ENCODE results near the gene MRPL28.
"Not testable (repeated sequence)": the region's sequence is repeated elsewhere in the genome, so short reads cannot be mapped to it uniquely, and the experiment has no call there.

Gene MRPL28

DNA sequence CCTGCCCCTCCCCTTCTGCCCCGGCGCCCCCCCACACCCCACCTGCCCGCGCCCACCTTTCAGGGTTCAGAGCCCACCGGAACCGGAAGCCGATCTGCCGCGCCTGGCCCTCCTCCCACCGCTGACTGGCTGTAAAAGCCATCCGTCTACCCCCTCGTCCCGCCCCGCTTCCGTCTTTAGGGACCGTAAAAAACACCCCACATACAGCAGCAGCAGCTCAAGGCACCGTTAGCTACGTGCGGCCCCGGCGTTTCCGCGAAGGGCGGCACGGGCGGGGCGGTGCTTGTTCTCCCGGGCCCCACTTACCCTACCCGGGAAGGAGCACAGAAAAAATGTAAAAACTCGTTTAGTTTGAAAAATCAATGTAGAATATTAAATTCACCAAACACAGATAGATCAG, at the start of gene MRPL28:
Gene MRPL28, minus strand, starts transcription at position 96 of the 400 bp plus-strand sequence. CDS start 320 bp downstream, outside the sequence.
- TF ChIP-seq CTCF (conservative IDR thresholded peaks at IDR 0.05; ENCODE audit: low read length) = no peak
- H3K4me3 ChIP-seq (ENCODE audit: low read length) = peak within 1 kb of the TSS; percentile 45
- peak; percentile 97 for DNase-seq (ENCODE audit: low read depth)

DNA sequence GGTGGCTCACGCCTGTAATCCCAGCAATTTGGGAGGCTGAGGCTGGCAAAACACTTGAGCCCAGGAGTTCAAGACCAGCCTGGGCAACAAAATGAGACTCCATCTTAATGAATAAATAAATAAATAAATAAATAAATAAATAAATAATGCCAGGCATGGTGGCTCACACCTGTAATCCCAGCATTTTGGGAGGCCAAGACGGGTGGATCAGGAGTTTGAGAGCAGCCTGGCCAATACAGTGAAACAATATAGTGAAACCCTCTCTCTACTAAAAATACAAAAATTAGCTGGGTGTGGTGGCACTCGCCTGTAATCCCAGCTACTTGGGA, 44.8 kb upstream of the MRPL28 start:
- not testable (repeated sequence) for DNase-seq (ENCODE audit: low read depth); H3K4me3 ChIP-seq (ENCODE audit: low read length)

GRCh38 chr16:414395-415169, 44.2 kb upstream of the MRPL28 start:
- TF ChIP-seq CTCF (conservative IDR thresholded peaks at IDR 0.05; ENCODE audit: low read length) = no peak
- H3K4me3 ChIP-seq (ENCODE audit: low read length) = no peak overlapping the region
- peak; percentile 43 for DNase-seq (ENCODE audit: low read depth)

- no peak for TF ChIP-seq CTCF (conservative IDR thresholded peaks at IDR 0.05; ENCODE audit: low read length)
- H3K4me3 ChIP-seq (ENCODE audit: low read length) = no peak overlapping the region
- no peak for DNase-seq (ENCODE audit: low read depth)
These were observed 41.4 kb upstream of the MRPL28 start for GRCh38 chr16:411576-412265.

DNA sequence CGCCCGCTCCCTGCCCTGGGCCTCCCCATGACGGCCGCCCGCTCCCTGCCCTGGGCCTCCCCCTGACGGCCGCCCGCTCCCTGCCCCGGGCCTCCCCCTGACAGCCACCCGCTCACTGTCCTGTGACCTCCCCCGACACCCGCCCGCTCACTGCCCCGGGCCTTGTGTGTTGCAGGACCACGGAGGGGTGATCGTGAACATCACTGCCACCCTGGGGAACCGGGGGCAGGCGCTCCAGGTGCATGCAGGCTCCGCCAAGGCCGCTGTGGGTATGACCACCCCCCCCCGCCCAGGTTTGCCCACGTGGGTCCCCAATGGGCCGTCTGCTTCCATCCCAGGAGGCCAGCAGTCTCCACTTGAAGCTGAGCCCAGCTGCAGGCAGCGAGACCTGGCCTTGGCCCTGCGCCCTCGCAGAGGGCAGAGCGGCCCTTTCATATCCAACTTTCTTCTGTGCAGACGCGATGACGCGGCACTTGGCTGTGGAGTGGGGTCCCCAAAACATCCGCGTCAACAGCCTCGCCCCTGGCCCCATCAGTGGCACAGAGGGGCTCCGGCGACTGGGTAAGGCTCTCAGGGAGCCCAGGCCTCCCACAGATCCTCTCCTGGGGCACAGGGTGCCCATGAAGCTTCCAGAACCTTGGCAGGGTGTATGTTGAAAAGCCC, 40.3 kb upstream of the MRPL28 start:
- no peak for TF ChIP-seq CTCF (conservative IDR thresholded peaks at IDR 0.05; ENCODE audit: low read length)
- DNase-seq (ENCODE audit: low read depth) = no peak
- H3K4me3 ChIP-seq (ENCODE audit: low read length) = no peak overlapping the region

DNA sequence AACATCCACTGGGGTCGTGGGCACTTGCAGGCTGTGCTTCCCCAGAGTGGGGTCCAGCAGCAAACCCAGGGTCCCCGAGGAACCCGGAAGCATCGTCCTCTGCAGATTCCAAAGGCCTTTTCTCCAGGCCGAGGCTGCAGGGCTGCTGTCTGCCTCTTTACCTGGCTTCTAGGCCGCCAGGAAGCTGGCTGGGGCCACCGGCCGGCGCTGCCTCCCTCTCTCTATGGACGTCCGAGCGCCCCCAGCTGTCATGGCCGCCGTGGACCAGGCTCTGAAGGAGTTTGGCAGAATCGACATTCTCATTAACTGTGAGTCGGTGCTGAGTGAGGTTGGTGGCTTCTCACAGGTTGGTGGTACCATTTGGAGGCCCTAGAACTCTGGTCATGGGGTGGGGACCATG, 36.9 kb upstream of the MRPL28 start:
- TF ChIP-seq CTCF (conservative IDR thresholded peaks at IDR 0.05; ENCODE audit: low read length) = no peak

GRCh38 chr16:405548-406506, 35.5 kb upstream of the MRPL28 start:
- no peak for DNase-seq (ENCODE audit: low read depth)
- no peak for TF ChIP-seq CTCF (conservative IDR thresholded peaks at IDR 0.05; ENCODE audit: low read length)
- H3K4me3 ChIP-seq (ENCODE audit: low read length) = no peak overlapping the region

More for the DNA sequence above, 36.9 kb upstream of the MRPL28 start:
- no peak overlapping the region for H3K4me3 ChIP-seq (ENCODE audit: low read length)
- DNase-seq (ENCODE audit: low read depth) = no peak

Measured in AG10803 (cell line).